Mesothelial cell of epicardium (in vitro differentiated cells): ENCODE measurements around the gene CAMTA1. TPM values are rescaled to one million over a fixed set of nuclear protein-coding genes. Genes with fewer than 3 reads are reported as not detected.

Experiments used
- DNase-seq, 2 experiments: peaks; one replicate each; pipeline ENCODE4 v3.0.0; 2021; ENCODE audit warnings: low spot score in 2 of 2; ENCODE audit not compliant: unreplicated experiment in 2 of 2
- H3K27ac Mint-ChIP-seq: 2 replicates; pipeline ENCODE4 v1.8.0; 2021; ENCODE audit warnings: mixed read lengths
- H3K27me3 Mint-ChIP-seq: 2 replicates; pipeline ENCODE4 v1.8.0; 2021; ENCODE audit warnings: low read depth, mixed read lengths
- H3K36me3 Mint-ChIP-seq: 2 replicates; pipeline ENCODE4 v1.8.0; 2021; ENCODE audit warnings: mixed read lengths
- H3K4me1 Mint-ChIP-seq: 2 replicates; pipeline ENCODE4 v1.8.0; 2021; ENCODE audit warnings: mixed read lengths
- H3K4me3 Mint-ChIP-seq: 2 replicates; pipeline ENCODE4 v1.8.0; 2021; ENCODE audit warnings: mild to moderate bottlenecking, moderate library complexity, mixed read lengths
- H3K9me3 Mint-ChIP-seq: 2 replicates; pipeline ENCODE4 v1.8.0; 2021; ENCODE audit warnings: mixed read lengths
- total RNA-seq: library from RNA; stranded (reverse); gene quantifications from 3 replicates; pipeline ENCODE4 v1.2.1, GENCODE V29; 2021
- TF ChIP-seq, protein P1 (sequence below): fragments of 200-600 bp; sonication (generic); IDR thresholded peaks from one replicate; pipeline ENCODE4 v1.5.0; 2021; ENCODE audit warnings: antibody characterized with exemption; ENCODE audit not compliant: unreplicated experiment

The CAMTA1 gene
- total RNA-seq, 1 donor from 2014 or later, result 70.4 TPM

DNA sequence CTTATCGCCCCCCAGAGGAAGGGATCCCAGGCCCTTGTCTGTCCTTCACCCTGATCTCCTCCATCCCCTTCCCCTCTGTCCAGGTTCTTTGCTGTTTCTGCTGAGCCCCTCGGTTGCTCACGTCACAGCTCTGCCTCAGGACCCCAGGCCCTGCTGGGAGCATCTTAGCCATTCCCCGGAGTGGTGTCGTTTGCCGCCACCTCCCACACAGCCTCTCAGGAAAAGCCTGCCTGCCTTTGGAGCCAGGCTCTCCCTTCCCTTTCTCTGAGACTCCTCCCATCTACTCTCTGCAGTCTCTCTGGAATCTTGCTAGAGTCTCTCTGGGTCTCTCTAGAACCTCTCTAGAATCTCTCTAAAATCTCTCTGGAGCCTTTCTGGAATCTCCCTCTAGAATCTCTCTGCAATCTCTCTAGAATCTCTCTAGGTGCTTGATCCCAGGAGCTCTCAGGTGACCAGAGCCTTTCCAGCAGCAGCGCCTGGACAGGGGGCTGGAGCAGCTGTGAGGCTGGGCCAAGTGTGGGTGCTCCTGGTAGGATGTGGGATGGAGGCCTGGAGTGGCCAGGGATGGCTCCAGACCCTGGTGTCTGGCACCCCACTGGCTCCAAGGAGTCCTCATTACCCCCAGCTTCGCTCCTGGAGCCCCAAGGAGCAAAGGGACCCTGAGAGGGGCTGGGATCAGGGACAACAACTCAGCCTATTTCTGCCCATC, 702.7 kb downstream of the CAMTA1 start:
- DNase-seq, result no peak
- no peak overlapping the region for H3K4me3 Mint-ChIP-seq
- peaks cover 15% of the 10 kb centered on the region for H3K4me1 Mint-ChIP-seq
- no peaks in the 10 kb centered on the region for H3K9me3 Mint-ChIP-seq
- H3K36me3 Mint-ChIP-seq, result no peaks in the 10 kb centered on the region
- TF ChIP-seq, protein P1, sequence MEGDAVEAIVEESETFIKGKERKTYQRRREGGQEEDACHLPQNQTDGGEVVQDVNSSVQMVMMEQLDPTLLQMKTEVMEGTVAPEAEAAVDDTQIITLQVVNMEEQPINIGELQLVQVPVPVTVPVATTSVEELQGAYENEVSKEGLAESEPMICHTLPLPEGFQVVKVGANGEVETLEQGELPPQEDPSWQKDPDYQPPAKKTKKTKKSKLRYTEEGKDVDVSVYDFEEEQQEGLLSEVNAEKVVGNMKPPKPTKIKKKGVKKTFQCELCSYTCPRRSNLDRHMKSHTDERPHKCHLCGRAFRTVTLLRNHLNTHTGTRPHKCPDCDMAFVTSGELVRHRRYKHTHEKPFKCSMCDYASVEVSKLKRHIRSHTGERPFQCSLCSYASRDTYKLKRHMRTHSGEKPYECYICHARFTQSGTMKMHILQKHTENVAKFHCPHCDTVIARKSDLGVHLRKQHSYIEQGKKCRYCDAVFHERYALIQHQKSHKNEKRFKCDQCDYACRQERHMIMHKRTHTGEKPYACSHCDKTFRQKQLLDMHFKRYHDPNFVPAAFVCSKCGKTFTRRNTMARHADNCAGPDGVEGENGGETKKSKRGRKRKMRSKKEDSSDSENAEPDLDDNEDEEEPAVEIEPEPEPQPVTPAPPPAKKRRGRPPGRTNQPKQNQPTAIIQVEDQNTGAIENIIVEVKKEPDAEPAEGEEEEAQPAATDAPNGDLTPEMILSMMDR, result no peak
- no peak overlapping the region for H3K27ac Mint-ChIP-seq
- no peaks in the 10 kb centered on the region for H3K27me3 Mint-ChIP-seq

DNA sequence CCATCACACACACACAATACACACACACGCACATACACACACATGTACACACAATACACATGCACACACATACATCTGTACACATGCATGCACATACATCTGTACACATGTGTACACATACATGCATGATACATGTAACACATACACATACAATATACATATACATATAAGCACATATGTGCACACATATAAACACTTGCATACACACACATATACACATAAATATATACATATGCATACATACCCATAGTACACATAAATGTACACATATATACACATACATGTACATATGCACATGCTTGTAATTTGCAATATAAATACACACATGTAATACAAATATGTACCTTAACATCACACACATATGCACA, 703.2 kb downstream of the CAMTA1 start:
- Mint-ChIP-seq H3K27me3 (no peaks in the 10 kb centered on the region), H3K9me3 (no peaks in the 10 kb centered on the region), H3K4me3 (no peak overlapping the region), H3K36me3 (no peaks in the 10 kb centered on the region), H3K4me1 (peaks cover 11% of the 10 kb centered on the region), H3K27ac (no peak overlapping the region)
- TF ChIP-seq, protein P1, result no peak
- DNase-seq, result no peak

DNA sequence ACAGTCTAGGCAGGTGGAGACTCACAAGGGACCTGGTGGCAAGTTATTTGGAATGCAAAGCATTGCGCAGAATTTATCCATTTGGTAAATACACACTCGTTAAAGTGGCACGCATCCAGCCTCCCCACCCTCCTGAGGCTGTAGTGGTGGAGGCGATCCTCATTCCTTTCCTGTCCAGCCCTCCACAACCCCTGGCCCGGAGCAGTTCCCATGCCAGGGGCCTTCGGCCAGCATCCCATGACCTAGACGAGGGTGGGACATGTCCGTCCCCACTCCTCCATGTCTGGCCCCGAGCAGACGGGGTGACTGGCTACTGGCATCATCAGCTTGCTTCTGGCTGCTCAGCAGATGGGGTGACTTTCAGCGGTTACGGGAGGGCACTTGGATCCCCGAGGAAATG, 704.3 kb downstream of the CAMTA1 start:
- DNase-seq, result no peak
- Mint-ChIP-seq H3K4me1 (peaks cover 14% of the 10 kb centered on the region), H3K4me3 (no peak overlapping the region), H3K27ac (no peak overlapping the region), H3K9me3 (no peaks in the 10 kb centered on the region), H3K27me3 (no peaks in the 10 kb centered on the region), H3K36me3 (no peaks in the 10 kb centered on the region)
- TF ChIP-seq, protein P1, result no peak

DNA sequence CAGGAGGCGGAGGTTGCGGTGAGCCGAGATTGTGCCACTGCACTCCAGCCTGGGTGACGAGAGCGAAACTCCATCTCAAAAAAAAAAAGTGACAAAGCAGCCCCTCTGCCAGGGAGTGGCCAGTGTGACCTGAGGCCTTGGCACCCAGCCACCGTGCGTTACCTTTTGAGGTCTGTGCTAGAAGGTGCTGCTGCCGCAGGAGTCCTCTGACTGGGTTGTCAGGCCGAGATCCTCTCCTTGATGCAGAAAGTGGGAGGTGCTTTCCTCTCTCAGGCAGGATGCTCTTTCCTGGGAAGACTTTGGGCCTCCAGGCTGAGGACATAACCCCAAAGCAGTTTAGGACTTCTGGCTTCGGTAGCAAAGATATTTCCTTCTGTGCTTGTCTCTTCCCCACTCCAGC, 705.3 kb downstream of the CAMTA1 start:
- TF ChIP-seq, protein P1, result no peak
- no peaks in the 10 kb centered on the region for H3K27me3 Mint-ChIP-seq
- H3K4me1 Mint-ChIP-seq, result peaks cover 14% of the 10 kb centered on the region
- no peak overlapping the region for H3K4me3 Mint-ChIP-seq
- no peak overlapping the region for H3K27ac Mint-ChIP-seq
- H3K9me3 Mint-ChIP-seq, result no peaks in the 10 kb centered on the region
- H3K36me3 Mint-ChIP-seq, result no peaks in the 10 kb centered on the region
- no peak for DNase-seq

DNA sequence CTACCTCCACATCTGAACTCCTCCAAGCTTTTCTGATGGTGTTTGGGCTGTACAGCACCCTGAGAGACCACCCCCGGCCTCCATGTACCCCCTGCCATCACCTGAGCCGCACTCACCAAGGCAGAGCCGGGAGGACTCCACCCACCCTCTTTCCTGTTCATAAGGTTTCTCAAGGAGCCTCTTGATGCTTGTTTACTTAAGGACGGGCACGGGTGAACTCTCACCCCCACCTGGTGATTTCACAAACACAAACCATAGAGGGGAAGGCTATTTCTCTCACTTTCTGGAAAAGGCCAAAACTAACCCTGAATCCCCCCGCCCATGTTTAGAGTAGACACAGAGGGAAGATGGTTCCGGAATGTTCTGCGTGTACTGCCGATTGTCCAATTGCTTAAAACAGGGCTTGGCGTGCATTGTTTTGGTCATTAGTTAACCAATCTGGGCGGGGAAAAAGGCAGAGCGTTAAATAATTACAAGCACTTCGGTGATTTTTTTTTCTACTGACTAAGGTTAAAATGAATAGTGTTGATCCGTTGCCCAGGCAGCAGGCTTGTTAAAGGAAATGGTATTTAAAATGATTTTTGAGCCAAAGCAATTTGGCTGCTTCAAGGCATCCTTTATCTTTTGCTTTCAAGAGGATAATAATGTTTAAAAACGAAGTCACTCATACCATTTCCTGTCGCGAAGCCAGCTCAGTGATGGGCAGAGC, 706.0 kb downstream of the CAMTA1 start:
- Mint-ChIP-seq H3K36me3 (no peaks in the 10 kb centered on the region), H3K27me3 (no peaks in the 10 kb centered on the region), H3K4me3 (no peak overlapping the region), H3K27ac (peak overlapping the region; percentile 3), H3K9me3 (no peaks in the 10 kb centered on the region), H3K4me1 (peaks cover 14% of the 10 kb centered on the region)
- TF ChIP-seq, protein P1, result no peak
- no peak for DNase-seq
